Body of pancreas (tissue), 4 donors: Measurements from ENCODE around the gene CAPN14. TPM values are rescaled to one million over a fixed set of nuclear protein-coding genes. Genes with fewer than 3 reads are reported as not detected.

Source experiments
- ATAC-seq: fragments of 150-250 bp; one replicate; pipeline ENCODE4 v1.9.1; 2016
- DNase-seq, 4 donors: peaks; one replicate each; pipeline ENCODE4 v3.0.0-alpha.2; 2019
- H3K27ac ChIP-seq, 4 donors: fragments of 200-600 bp; sonication (generic); 1 replicate in 3 of 4; 2 replicates in 1 of 4; pipeline versions ENCODE4 v1.5.1 to v1.6.1; 2016 to 2019; ENCODE audit warnings: mild to moderate bottlenecking in 1 of 4, mixed read lengths in 1 of 4, moderate library complexity in 1 of 4
- H3K27me3 ChIP-seq, 2 donors: fragments of 200-600 bp; sonication (generic); one replicate each; pipeline ENCODE4 v1.6.0; 2016; ENCODE audit warnings: mild to moderate bottlenecking in 1 of 2
- H3K36me3 ChIP-seq, 2 donors: fragments of 200-600 bp; sonication (generic); replicated peaks in 1 of 2; 2 replicates each; pipeline ENCODE4 v1.5.1; 2016; ENCODE audit warnings: low read depth in 2 of 2; ENCODE audit not compliant: insufficient read depth in 1 of 2
- H3K4me1 ChIP-seq: fragments of 200-600 bp; sonication (generic); one replicate; pipeline ENCODE4 v1.6.0; 2016
- H3K4me3 ChIP-seq, 2 donors: fragments of 200-600 bp; sonication (generic); 1 replicate in 1 of 2; 2 replicates in 1 of 2; pipeline ENCODE4 v1.5.1; 2016 to 2019
- H3K9me3 ChIP-seq, 3 donors: fragments of 200-600 bp; sonication (generic); 1 replicate in 2 of 3; 2 replicates in 1 of 3; pipeline ENCODE4 v1.5.1; 2016
- CTCF ChIP-seq, 7 experiments: fragments of 450-650 bp in 4 of 7; fragments of 200-600 bp in 3 of 7; sonication (generic) in 3 of 7; IDR thresholded peaks; one replicate each; pipeline ENCODE4 v1.5.1; 2016 to 2019; ENCODE audit warnings: antibody characterized with exemption in 7 of 7
- POLR2A ChIP-seq, 3 donors: fragments of 450-650 bp; IDR thresholded peaks; one replicate each; pipeline ENCODE4 v1.6.1; 2016; ENCODE audit warnings: antibody characterized with exemption in 3 of 3, mild to moderate bottlenecking in 2 of 3
- WGBS, 2 donors: methylation state at CpG; one replicate each; pipeline ENCODE4 v1.1.5; 2017; 5-methylcytosine and 5-hydroxymethylcytosine counted together
- intact Hi-C: fragments of 100-400 bp; cut with DNase I; formaldehyde crosslinking; loops from one replicate; pipeline ENCODE4 v1.15.1; 2023
- total RNA-seq, 2 donors: library from RNA; depleted of rRNA; stranded (reverse); fragments of >200 nt; gene quantifications; one replicate each; pipeline ENCODE4 v1.1.0, GENCODE V29; 2016

CAPN14 gene
- total RNA-seq, 2 donors from 2014 or later: not detected

- H3K27me3 ChIP-seq: no peaks in the 10 kb centered on the region
- intact Hi-C loops: no loop called here
- DNase-seq (no peak), ATAC-seq (no peak)
- H3K27ac ChIP-seq: no peak overlapping the region
- H3K36me3 ChIP-seq: no peaks in the 10 kb centered on the region
- H3K4me3 ChIP-seq: no peak overlapping the region
- H3K9me3 ChIP-seq: no peaks in the 10 kb centered on the region
- no peaks in the 10 kb centered on the region for H3K4me1 ChIP-seq
- TF ChIP-seq POLR2A (IDR thresholded peaks at IDR 0.05): no peak
- no peak for TF ChIP-seq CTCF (IDR thresholded peaks at IDR 0.05)
- 40 to 53% methylated on average over 6 of the region's 6 CpGs for WGBS, 2 donors
Observed at GRCh38 chr2:31227110-31227509, 9.8 kb upstream of the CAPN14 start.

- Histone ChIP-seq H3K27ac (no peak overlapping the region), H3K27me3 (no peaks in the 10 kb centered on the region), H3K4me1 (no peaks in the 10 kb centered on the region), H3K9me3 (no peaks in the 10 kb centered on the region), H3K4me3 (no peak overlapping the region), H3K36me3 (no peaks in the 10 kb centered on the region)
- TF ChIP-seq CTCF (IDR thresholded peaks at IDR 0.05) (no peak), POLR2A (IDR thresholded peaks at IDR 0.05) (no peak)
- 8 to 11% methylated on average over 2 of the region's 2 CpGs for WGBS, 2 donors
- DNase-seq: no peak
- no peak for ATAC-seq
- intact Hi-C loops: no loop called here
Observed at GRCh38 chr2:31226266-31226665, 9.0 kb upstream of the CAPN14 start.

- no peak for TF ChIP-seq CTCF (IDR thresholded peaks at IDR 0.05)
- TF ChIP-seq POLR2A (IDR thresholded peaks at IDR 0.05): no peak
- Histone ChIP-seq H3K27me3 (no peaks in the 10 kb centered on the region), H3K9me3 (no peaks in the 10 kb centered on the region), H3K4me3 (no peak overlapping the region), H3K27ac (no peak overlapping the region), H3K36me3 (no peaks in the 10 kb centered on the region), H3K4me1 (no peaks in the 10 kb centered on the region)
- intact Hi-C loops: no loop called here
- WGBS, 2 donors: 57 to 59% methylated on average over 7 of the region's 7 CpGs
- no peak for DNase-seq
- no peak for ATAC-seq
Observed at GRCh38 chr2:31223749-31224148, 6.4 kb upstream of the CAPN14 start.

- 58 to 61% methylated on average over 4 of the region's 4 CpGs for WGBS, 2 donors
- Histone ChIP-seq H3K9me3 (no peaks in the 10 kb centered on the region), H3K36me3 (no peaks in the 10 kb centered on the region), H3K4me3 (no peak overlapping the region), H3K27me3 (no peaks in the 10 kb centered on the region), H3K4me1 (no peaks in the 10 kb centered on the region), H3K27ac (no peak overlapping the region)
- DNase-seq (no peak), ATAC-seq (no peak)
- intact Hi-C loops: no loop called here
- no peak for TF ChIP-seq CTCF (IDR thresholded peaks at IDR 0.05)
- no peak for TF ChIP-seq POLR2A (IDR thresholded peaks at IDR 0.05)
Observed at GRCh38 chr2:31223026-31223425, 5.7 kb upstream of the CAPN14 start.

- no peaks in the 10 kb centered on the region for H3K36me3 ChIP-seq
- no peak for DNase-seq
- H3K4me3 ChIP-seq: no peak overlapping the region
- H3K9me3 ChIP-seq: no peaks in the 10 kb centered on the region
- H3K27ac ChIP-seq: no peak overlapping the region
- intact Hi-C loops: no loop called here
- TF ChIP-seq CTCF (IDR thresholded peaks at IDR 0.05) (no peak), POLR2A (IDR thresholded peaks at IDR 0.05) (no peak)
- no peak for ATAC-seq
- H3K4me1 ChIP-seq: no peaks in the 10 kb centered on the region
- 62 to 63% methylated on average over 4 of the region's 4 CpGs for WGBS, 2 donors
- no peaks in the 10 kb centered on the region for H3K27me3 ChIP-seq
Observed at GRCh38 chr2:31222071-31222470, 4.8 kb upstream of the CAPN14 start.
